Cardiac septum (tissue), 1 donor: ENCODE results near the gene CFAP52. TPM values are rescaled to one million over a fixed set of nuclear protein-coding genes. Genes with fewer than 3 reads are reported as not detected.
"Not testable (repeated sequence)": the region's sequence is repeated elsewhere in the genome, so short reads cannot be mapped to it uniquely, and the experiment has no call there.

ENCODE experiments used
- DNase-seq: peaks from one replicate; pipeline ENCODE4 v3.0.0-alpha.2; 2020; ENCODE audit warnings: low spot score
- intact Hi-C: fragments of 100-400 bp; cut with DNase I; formaldehyde crosslinking; loops from one replicate; pipeline ENCODE4 v1.14.0; 2022
- long read RNA-seq: library from polyadenylated mRNA; unstranded; transcript quantifications from one replicate; pipeline ENCODE4 v2.0.0, GENCODE V29; 2021
- total RNA-seq: library from RNA; stranded (reverse); fragmentation: NEBNext Ultra II Directional; extraction: Animal tissue kit (Norgen Biotek cat#: 25700); gene quantifications from one replicate; pipeline ENCODE4 v1.2.1, GENCODE V29; 2021
- donor health status: DM: no; HTN: no; CAD: no.

CFAP52 gene
- total RNA-seq = not detected
- long read RNA-seq = 0 reads

GRCh38 chr17:9576521-9577372 lies at the start of gene CFAP52:
Gene CFAP52, plus strand, starts transcription at chr17:9576642. Its CDS starts 54 bp downstream, at chr17:9576696.
- intact Hi-C loops = loop anchor here (10.0 kb wide), 1 partner anchor 188 kb away; no protein-coding TSS in a partner anchor
- peak; percentile 83 for DNase-seq

- DNase-seq = no peak
- intact Hi-C loops = loop anchor here (10.0 kb wide), 1 partner anchor 233 kb away; no protein-coding TSS in a partner anchor
Measured at GRCh38 chr17:9527788-9528187, 48.7 kb upstream of the CFAP52 start.

- no peak for DNase-seq
- intact Hi-C loops = loop anchor here (10.0 kb wide), 1 partner anchor 234 kb away; no protein-coding TSS in a partner anchor
Measured at GRCh38 chr17:9529033-9529700, 47.3 kb upstream of the CFAP52 start.

GRCh38 chr17:9531034-9531433 lies 45.4 kb upstream of the CFAP52 start:
- intact Hi-C loops = no loop called here
- no peak for DNase-seq

GRCh38 chr17:9532715-9533114 lies 43.7 kb upstream of the CFAP52 start:
- intact Hi-C loops = no loop called here
- no peak for DNase-seq

- intact Hi-C loops = no loop called here
- DNase-seq = no peak
Measured at GRCh38 chr17:9533441-9533840, 43.0 kb upstream of the CFAP52 start.

- no peak for DNase-seq
- intact Hi-C loops = no loop called here
Measured at GRCh38 chr17:9536061-9536460, 40.4 kb upstream of the CFAP52 start.

- intact Hi-C loops = no loop called here
Measured at GRCh38 chr17:9537177-9537776, 39.2 kb upstream of the CFAP52 start.

GRCh38 chr17:9538626-9539025 lies 37.8 kb upstream of the CFAP52 start:
- intact Hi-C loops = no loop called here
- no peak for DNase-seq

More at GRCh38 chr17:9537177-9537776, 39.2 kb upstream of the CFAP52 start:
- no peak for DNase-seq

GRCh38 chr17:9541718-9542117 lies 34.7 kb upstream of the CFAP52 start:
- DNase-seq = no peak
- intact Hi-C loops = no loop called here

GRCh38 chr17:9544221-9544620 lies 32.2 kb upstream of the CFAP52 start:
- no peak for DNase-seq
- intact Hi-C loops = no loop called here

- no peak for DNase-seq
- intact Hi-C loops = no loop called here
Measured at GRCh38 chr17:9549215-9549614, 27.2 kb upstream of the CFAP52 start.

- intact Hi-C loops = no loop called here
- DNase-seq = no peak
Measured at GRCh38 chr17:9553181-9553580, 23.3 kb upstream of the CFAP52 start.

GRCh38 chr17:9553596-9553995 lies 22.8 kb upstream of the CFAP52 start:
- DNase-seq = no peak
- intact Hi-C loops = no loop called here

GRCh38 chr17:9554715-9555114 lies 21.7 kb upstream of the CFAP52 start:
- intact Hi-C loops, DNase-seq: not testable (repeated sequence)

- no peak for DNase-seq
- intact Hi-C loops = no loop called here
Measured at GRCh38 chr17:9557161-9557755, 19.2 kb upstream of the CFAP52 start.

- no peak for DNase-seq
- intact Hi-C loops = no loop called here
Measured at GRCh38 chr17:9557857-9558256, 18.6 kb upstream of the CFAP52 start.

GRCh38 chr17:9564104-9564503 lies 12.3 kb upstream of the CFAP52 start:
- DNase-seq = no peak
- intact Hi-C loops = no loop called here

GRCh38 chr17:9566067-9566466 lies 10.4 kb upstream of the CFAP52 start:
- intact Hi-C loops = no loop called here
- DNase-seq = no peak

- intact Hi-C loops, DNase-seq: not testable (repeated sequence)
Measured at GRCh38 chr17:9566739-9567138, 9.7 kb upstream of the CFAP52 start.
